Panc1 (cell line): Measurements from ENCODE around the gene TRIM8. TPM values are rescaled to one million over a fixed set of nuclear protein-coding genes. Genes with fewer than 3 reads are reported as not detected.

ENCODE experiments used
- ATAC-seq: fragments of 200-7000 bp; cut with Tn5 transposase; 2 replicates; pipeline ENCODE4 v1.9.1; 2020; ENCODE audit warnings: mild to moderate bottlenecking, moderate library complexity
- BruUV-seq: library from RNA; stranded (reverse); fragments of 400-500 nt; replicated peaks from 2 replicates; lab custom pipeline; 2021; lab: Mats Ljungman, UMichigan
- CTCF ChIA-PET: fragments of 300-600 bp; sonication (Branson Sonifier 250); formaldehyde crosslinking; loops from one replicate; lab custom pipeline; 2022; ENCODE audit warnings: antibody characterized with exemption; lab: Charles Lee
- POLR2A ChIA-PET: fragments of 300-600 bp; sonication (Branson Sonifier 250); formaldehyde crosslinking; loops from one replicate; lab custom pipeline; 2022; ENCODE audit warnings: antibody characterized with exemption; lab: Charles Lee
- DNase-seq: peaks from one replicate; pipeline ENCODE4 v3.0.0-alpha.2; 2010; ENCODE audit warnings: low read depth, low spot score
- H3K27ac ChIP-seq: 2 replicates; pipeline ENCODE4 v1.5.1; 2011; ENCODE audit warnings: mild to moderate bottlenecking, low read length, inconsistent platforms
- H3K27me3 ChIP-seq: fragments of 200-500 bp; sonication (Bioruptor generic); 2 replicates; pipeline ENCODE4 v1.6.0; 2014; ENCODE audit warnings: low read length, inconsistent platforms; ENCODE audit not compliant: control insufficient read depth, insufficient read depth
- H3K36me3 ChIP-seq: fragments of 200-500 bp; sonication (Bioruptor generic); 2 replicates; pipeline ENCODE4 v1.5.1; 2014; ENCODE audit warnings: inconsistent platforms, mild to moderate bottlenecking, low read length, moderate library complexity; ENCODE audit not compliant: control insufficient read depth, insufficient read depth
- H3K4me1 ChIP-seq: 2 replicates; pipeline ENCODE4 v1.5.1; 2011; ENCODE audit warnings: inconsistent platforms, mild to moderate bottlenecking, low read length, moderate library complexity; ENCODE audit not compliant: control insufficient read depth, insufficient read depth
- H3K4me3 ChIP-seq, 2 experiments: 2 replicates each; pipeline ENCODE4 v1.5.1; 2011 to 2012; ENCODE audit warnings: low read depth in 2 of 2, low read length in 2 of 2, mild to moderate bottlenecking in 2 of 2, inconsistent platforms in 1 of 2, moderate library complexity in 1 of 2
- H3K9me3 ChIP-seq: fragments of 200-500 bp; sonication (Bioruptor generic); 2 replicates; pipeline ENCODE4 v1.5.1; 2014; ENCODE audit warnings: low read depth, mild to moderate bottlenecking, inconsistent platforms, low read length, moderate library complexity; ENCODE audit not compliant: control insufficient read depth, insufficient read depth
- POLR2AphosphoS5 ChIP-seq: IDR thresholded peaks from 2 replicates; pipeline ENCODE4 v1.6.1; 2012; ENCODE audit warnings: mild to moderate bottlenecking, low read depth, low read length, moderate library complexity
- SIN3A ChIP-seq: IDR thresholded peaks from 2 replicates; pipeline ENCODE4 v1.6.1; 2012; ENCODE audit warnings: low read depth, mild to moderate bottlenecking, low read length, moderate library complexity, borderline replicate concordance; ENCODE audit not compliant: insufficient read depth
- TCF7L2 ChIP-seq: IDR thresholded peaks from 2 replicates; pipeline ENCODE4 v1.6.1; 2011; ENCODE audit warnings: mild to moderate bottlenecking, low read depth, low read length, inconsistent platforms
- in situ Hi-C: cut with HindIII; loops from 2 replicates; pipeline ENCODE4 v1.10.0; 2016; ENCODE audit warnings: low sequenced_read_pairs, low pct_unique_long_range_greater_than_20kb
- intact Hi-C: fragments of 100-400 bp; cut with micrococcal nuclease; formaldehyde crosslinking; loops from one replicate; pipeline ENCODE4 v1.10.0; 2022; ENCODE audit not compliant: unreplicated experiment
- total RNA-seq: library from RNA; stranded (reverse); gene quantifications from one replicate; pipeline ENCODE4 v1.2.1, GENCODE V29; 2021; ENCODE audit not compliant: unreplicated experiment
- TF ChIP-seq, protein P1 (sequence below): fragments of 450-650 bp; IDR thresholded peaks from 2 replicates; pipeline ENCODE4 v1.5.1; 2017; ENCODE audit warnings: mild to moderate bottlenecking
- TF ChIP-seq, protein P2 (sequence below), 2 experiments: IDR thresholded peaks; 2 replicates each; pipeline ENCODE4 v1.6.1; 2011 to 2012; ENCODE audit warnings: low read depth in 2 of 2, control low read depth in 1 of 2, low read length in 1 of 2, mild to moderate bottlenecking in 1 of 2, moderate library complexity in 1 of 2; ENCODE audit not compliant: insufficient read depth in 1 of 2

TRIM8 gene
- total RNA-seq, 1 experiment from 2014 or later: 54.4 TPM

DNA sequence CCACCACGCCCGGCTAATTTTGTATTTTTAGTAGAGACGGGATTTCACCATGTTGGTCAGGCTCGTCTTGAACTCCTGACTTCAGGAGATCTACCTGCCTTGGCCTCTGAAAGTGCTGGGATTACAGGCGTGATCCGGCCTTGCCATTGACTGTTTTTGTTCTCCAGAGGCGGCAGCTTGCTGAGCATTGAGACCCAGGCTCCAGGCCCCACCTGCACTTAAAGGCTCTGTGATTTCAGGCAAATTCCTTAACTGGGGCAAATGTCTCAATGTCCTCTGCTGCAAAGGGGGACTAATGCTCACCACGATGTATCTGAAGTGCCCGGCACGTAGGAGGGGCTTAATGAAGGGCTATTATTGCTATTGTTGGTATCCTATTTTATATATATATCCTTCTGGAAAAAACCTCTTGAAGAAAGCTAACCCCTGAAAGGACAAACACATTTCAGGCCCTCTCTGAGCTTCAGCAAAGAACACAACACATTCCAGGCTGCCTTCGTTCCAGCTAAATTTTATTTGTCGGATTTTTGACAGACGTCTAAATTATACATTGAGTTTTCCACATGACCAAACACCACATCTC lies 29.0 kb downstream of the TRIM8 start:
- no TSS peak for BruUV-seq
- intact Hi-C loops (no loop called here), in situ Hi-C loops (no loop called here)
- no peaks in the 10 kb centered on the region for H3K27me3 ChIP-seq
- TF ChIP-seq, protein P1, sequence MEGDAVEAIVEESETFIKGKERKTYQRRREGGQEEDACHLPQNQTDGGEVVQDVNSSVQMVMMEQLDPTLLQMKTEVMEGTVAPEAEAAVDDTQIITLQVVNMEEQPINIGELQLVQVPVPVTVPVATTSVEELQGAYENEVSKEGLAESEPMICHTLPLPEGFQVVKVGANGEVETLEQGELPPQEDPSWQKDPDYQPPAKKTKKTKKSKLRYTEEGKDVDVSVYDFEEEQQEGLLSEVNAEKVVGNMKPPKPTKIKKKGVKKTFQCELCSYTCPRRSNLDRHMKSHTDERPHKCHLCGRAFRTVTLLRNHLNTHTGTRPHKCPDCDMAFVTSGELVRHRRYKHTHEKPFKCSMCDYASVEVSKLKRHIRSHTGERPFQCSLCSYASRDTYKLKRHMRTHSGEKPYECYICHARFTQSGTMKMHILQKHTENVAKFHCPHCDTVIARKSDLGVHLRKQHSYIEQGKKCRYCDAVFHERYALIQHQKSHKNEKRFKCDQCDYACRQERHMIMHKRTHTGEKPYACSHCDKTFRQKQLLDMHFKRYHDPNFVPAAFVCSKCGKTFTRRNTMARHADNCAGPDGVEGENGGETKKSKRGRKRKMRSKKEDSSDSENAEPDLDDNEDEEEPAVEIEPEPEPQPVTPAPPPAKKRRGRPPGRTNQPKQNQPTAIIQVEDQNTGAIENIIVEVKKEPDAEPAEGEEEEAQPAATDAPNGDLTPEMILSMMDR: no peak
- TF ChIP-seq SIN3A (no peak), TCF7L2 (no peak), POLR2AphosphoS5 (no peak)
- TF ChIP-seq, protein P2, sequence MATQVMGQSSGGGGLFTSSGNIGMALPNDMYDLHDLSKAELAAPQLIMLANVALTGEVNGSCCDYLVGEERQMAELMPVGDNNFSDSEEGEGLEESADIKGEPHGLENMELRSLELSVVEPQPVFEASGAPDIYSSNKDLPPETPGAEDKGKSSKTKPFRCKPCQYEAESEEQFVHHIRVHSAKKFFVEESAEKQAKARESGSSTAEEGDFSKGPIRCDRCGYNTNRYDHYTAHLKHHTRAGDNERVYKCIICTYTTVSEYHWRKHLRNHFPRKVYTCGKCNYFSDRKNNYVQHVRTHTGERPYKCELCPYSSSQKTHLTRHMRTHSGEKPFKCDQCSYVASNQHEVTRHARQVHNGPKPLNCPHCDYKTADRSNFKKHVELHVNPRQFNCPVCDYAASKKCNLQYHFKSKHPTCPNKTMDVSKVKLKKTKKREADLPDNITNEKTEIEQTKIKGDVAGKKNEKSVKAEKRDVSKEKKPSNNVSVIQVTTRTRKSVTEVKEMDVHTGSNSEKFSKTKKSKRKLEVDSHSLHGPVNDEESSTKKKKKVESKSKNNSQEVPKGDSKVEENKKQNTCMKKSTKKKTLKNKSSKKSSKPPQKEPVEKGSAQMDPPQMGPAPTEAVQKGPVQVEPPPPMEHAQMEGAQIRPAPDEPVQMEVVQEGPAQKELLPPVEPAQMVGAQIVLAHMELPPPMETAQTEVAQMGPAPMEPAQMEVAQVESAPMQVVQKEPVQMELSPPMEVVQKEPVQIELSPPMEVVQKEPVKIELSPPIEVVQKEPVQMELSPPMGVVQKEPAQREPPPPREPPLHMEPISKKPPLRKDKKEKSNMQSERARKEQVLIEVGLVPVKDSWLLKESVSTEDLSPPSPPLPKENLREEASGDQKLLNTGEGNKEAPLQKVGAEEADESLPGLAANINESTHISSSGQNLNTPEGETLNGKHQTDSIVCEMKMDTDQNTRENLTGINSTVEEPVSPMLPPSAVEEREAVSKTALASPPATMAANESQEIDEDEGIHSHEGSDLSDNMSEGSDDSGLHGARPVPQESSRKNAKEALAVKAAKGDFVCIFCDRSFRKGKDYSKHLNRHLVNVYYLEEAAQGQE (IDR thresholded peaks at IDR 0.05; ENCODE audit: insufficient read depth in 1 of 2, low read depth in 2 of 2, low read length in 1 of 2): no peak
- no peak overlapping the region for H3K4me3 ChIP-seq
- no peaks in the 10 kb centered on the region for H3K9me3 ChIP-seq
- peaks cover 4% of the 10 kb centered on the region; the same call in 1 of the 2 replicates for H3K4me1 ChIP-seq
- H3K27ac ChIP-seq: no peak overlapping the region
- ATAC-seq (no peak), DNase-seq (no peak)
- H3K36me3 ChIP-seq: no peaks in the 10 kb centered on the region
- ChIA-PET CTCF (no interaction called here), POLR2A (no interaction called here)

DNA sequence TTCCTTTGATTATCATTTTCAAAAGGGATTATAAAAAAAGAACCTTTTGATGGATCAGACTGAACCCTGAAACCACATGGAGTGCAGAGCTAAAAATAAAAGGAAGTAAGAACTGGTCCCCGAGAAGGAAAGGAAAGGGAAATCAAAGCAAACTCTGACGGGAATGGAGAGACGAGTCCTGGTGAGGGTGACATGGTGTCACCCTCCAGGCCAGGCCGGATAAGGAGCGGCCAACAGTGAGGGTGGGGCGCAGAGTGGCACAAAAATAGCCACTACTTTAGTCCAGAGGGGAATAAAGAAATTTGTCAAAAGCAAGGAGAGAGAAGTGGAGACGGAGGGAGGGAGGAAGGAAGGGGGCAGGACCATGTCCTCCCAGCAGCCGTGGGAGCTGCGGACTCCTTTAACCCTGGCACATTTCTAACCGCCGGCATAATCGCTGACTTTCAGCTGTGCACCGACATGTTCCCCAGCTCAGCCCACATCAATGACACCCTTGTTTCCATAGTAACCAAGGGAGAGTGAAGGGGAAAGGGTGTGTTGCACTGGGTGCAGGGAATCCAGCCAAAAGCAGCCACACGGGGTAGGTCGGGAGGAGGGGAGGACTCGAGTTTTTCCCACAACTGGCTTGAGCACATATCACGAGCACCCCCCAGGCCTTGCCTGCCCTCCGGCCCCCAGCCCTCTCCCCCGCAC lies 29.7 kb downstream of the TRIM8 start:
- ChIA-PET CTCF (no interaction called here), POLR2A (interaction anchor here (0.5 kb wide), 1 partner anchor 37 kb away, joined by 4 read pairs; no protein-coding TSS in a partner anchor)
- Histone ChIP-seq H3K36me3 (no peaks in the 10 kb centered on the region), H3K4me3 (no peak overlapping the region), H3K4me1 (peaks cover 4% of the 10 kb centered on the region; the same call in 1 of the 2 replicates), H3K27me3 (no peaks in the 10 kb centered on the region), H3K27ac (no peak overlapping the region), H3K9me3 (no peaks in the 10 kb centered on the region)
- intact Hi-C loops (no loop called here), in situ Hi-C loops (no loop called here)
- no peak for DNase-seq
- TF ChIP-seq POLR2AphosphoS5: no peak
- TF ChIP-seq, protein P2 (IDR thresholded peaks at IDR 0.05; ENCODE audit: insufficient read depth in 1 of 2, low read depth in 2 of 2, low read length in 1 of 2): no peak
- TF ChIP-seq TCF7L2: no peak
- no peak for TF ChIP-seq SIN3A
- TF ChIP-seq, protein P1: no peak
- ATAC-seq: no peak
- BruUV-seq: no TSS peak
